ENCODE results near the gene GPN1. TPM values are rescaled to one million over a fixed set of nuclear protein-coding genes. Genes with fewer than 3 reads are reported as not detected.
"Not testable (repeated sequence)": the region's sequence is repeated elsewhere in the genome, so short reads cannot be mapped to it uniquely, and the experiment has no call there.

Gene GPN1
- total RNA-seq, 1 experiment from 2014 or later: 37.2 TPM

- H3K9me3 ChIP-seq (ENCODE audit: control insufficient read depth, insufficient read depth, low read depth, low read length); intact Hi-C loops (cut with micrococcal nuclease; ENCODE audit: unreplicated experiment); BruUV-seq (replicated peaks); H3K27me3 ChIP-seq (ENCODE audit: control insufficient read depth, insufficient read depth, low read length); in situ Hi-C loops (cut with HindIII; ENCODE audit: low pct_unique_long_range_greater_than_20kb, low sequenced_read_pairs); ATAC-seq; POLR2A ChIA-PET; H3K4me1 ChIP-seq (ENCODE audit: control insufficient read depth, insufficient read depth, low read length); H3K4me3 ChIP-seq (ENCODE audit: low read depth in 2 of 2, low read length in 2 of 2); H3K27ac ChIP-seq (ENCODE audit: low read length); H3K36me3 ChIP-seq (ENCODE audit: control insufficient read depth, insufficient read depth, low read length); CTCF ChIA-PET; DNase-seq (ENCODE audit: low read depth, low spot score): not testable (repeated sequence)
These were observed 33.4 kb upstream of the GPN1 start for GRCh38 chr2:27595412-27595811.

GRCh38 chr2:27596627-27597026 is 32.2 kb upstream of the GPN1 start:
- Histone ChIP-seq H3K27me3 (ENCODE audit: control insufficient read depth, insufficient read depth, low read length) (no peaks in the 10 kb centered on the region), H3K9me3 (ENCODE audit: control insufficient read depth, insufficient read depth, low read depth, low read length) (no peaks in the 10 kb centered on the region), H3K4me3 (ENCODE audit: low read depth in 2 of 2, low read length in 2 of 2) (no peak overlapping the region), H3K4me1 (ENCODE audit: control insufficient read depth, insufficient read depth, low read length) (no peaks in the 10 kb centered on the region), H3K36me3 (ENCODE audit: control insufficient read depth, insufficient read depth, low read length) (no peaks in the 10 kb centered on the region), H3K27ac (ENCODE audit: low read length) (no peak overlapping the region)
- ChIA-PET CTCF (no interaction called here), POLR2A (no interaction called here)
- in situ Hi-C loops (cut with HindIII; ENCODE audit: low pct_unique_long_range_greater_than_20kb, low sequenced_read_pairs) (no loop called here), intact Hi-C loops (cut with micrococcal nuclease; ENCODE audit: unreplicated experiment) (no loop called here)
- TF ChIP-seq CTCF (IDR thresholded peaks at IDR 0.05): no peak
- TF ChIP-seq SIN3A (IDR thresholded peaks at IDR 0.05; ENCODE audit: borderline replicate concordance, insufficient read depth, low read depth, low read length): no peak
- no peak for TF ChIP-seq REST (IDR thresholded peaks at IDR 0.05; ENCODE audit: insufficient read depth in 1 of 2, low read depth in 2 of 2, low read length in 1 of 2)
- no peak for TF ChIP-seq TCF7L2 (IDR thresholded peaks at IDR 0.05; ENCODE audit: low read depth, low read length)
- no peak for TF ChIP-seq POLR2AphosphoS5 (IDR thresholded peaks at IDR 0.05; ENCODE audit: low read depth, low read length)
- DNase-seq (ENCODE audit: low read depth, low spot score) (no peak), ATAC-seq (no peak)
- BruUV-seq (replicated peaks): TSS peak; percentile 25

- no TSS peak for BruUV-seq (replicated peaks)
- POLR2A ChIA-PET: no interaction called here
- intact Hi-C loops (cut with micrococcal nuclease; ENCODE audit: unreplicated experiment): no loop called here
- no peak for DNase-seq (ENCODE audit: low read depth, low spot score)
- in situ Hi-C loops (cut with HindIII; ENCODE audit: low pct_unique_long_range_greater_than_20kb, low sequenced_read_pairs): no loop called here
- Histone ChIP-seq H3K27ac (ENCODE audit: low read length) (no peak overlapping the region), H3K27me3 (ENCODE audit: control insufficient read depth, insufficient read depth, low read length) (no peaks in the 10 kb centered on the region), H3K4me3 (ENCODE audit: low read depth in 2 of 2, low read length in 2 of 2) (no peak overlapping the region), H3K36me3 (ENCODE audit: control insufficient read depth, insufficient read depth, low read length) (no peaks in the 10 kb centered on the region), H3K9me3 (ENCODE audit: control insufficient read depth, insufficient read depth, low read depth, low read length) (no peaks in the 10 kb centered on the region), H3K4me1 (ENCODE audit: control insufficient read depth, insufficient read depth, low read length) (no peaks in the 10 kb centered on the region)
- CTCF ChIA-PET: no interaction called here
- ATAC-seq: no peak
- TF ChIP-seq TCF7L2 (IDR thresholded peaks at IDR 0.05; ENCODE audit: low read depth, low read length): no peak
- no peak for TF ChIP-seq REST (IDR thresholded peaks at IDR 0.05; ENCODE audit: insufficient read depth in 1 of 2, low read depth in 2 of 2, low read length in 1 of 2)
- no peak for TF ChIP-seq SIN3A (IDR thresholded peaks at IDR 0.05; ENCODE audit: borderline replicate concordance, insufficient read depth, low read depth, low read length)
- no peak for TF ChIP-seq CTCF (IDR thresholded peaks at IDR 0.05)
- TF ChIP-seq POLR2AphosphoS5 (IDR thresholded peaks at IDR 0.05; ENCODE audit: low read depth, low read length): no peak
These were observed 22.2 kb upstream of the GPN1 start for GRCh38 chr2:27606611-27607010.
